Ishikawa (cell line): ENCODE measurements around the gene TRPM1.

Experiments
- CEBPB ChIP-seq: IDR thresholded peaks from 2 replicates; pipeline ENCODE4 v1.6.1; 2012
- CREB1 ChIP-seq: IDR thresholded peaks from 2 replicates; pipeline ENCODE4 v1.6.1; 2012; ENCODE audit warnings: low read depth
- EGR1 ChIP-seq: IDR thresholded peaks from 2 replicates; pipeline ENCODE4 v1.6.1; 2012
- EP300 ChIP-seq: IDR thresholded peaks from 2 replicates; pipeline ENCODE4 v1.6.1; 2012; ENCODE audit warnings: borderline replicate concordance
- FOXM1 ChIP-seq: IDR thresholded peaks from 2 replicates; pipeline ENCODE4 v1.6.1; 2012; ENCODE audit warnings: low read depth, borderline replicate concordance
- MAX ChIP-seq: IDR thresholded peaks from 2 replicates; pipeline ENCODE4 v1.6.1; 2012
- NFIC ChIP-seq: IDR thresholded peaks from 2 replicates; pipeline ENCODE4 v1.6.1; 2012
- RAD21 ChIP-seq: IDR thresholded peaks from 2 replicates; pipeline ENCODE4 v1.6.1; 2012; ENCODE audit warnings: low read depth
- REST ChIP-seq: IDR thresholded peaks from 2 replicates; pipeline ENCODE4 v1.6.1; 2012; ENCODE audit warnings: low read depth, mild to moderate bottlenecking
- TAF1 ChIP-seq: IDR thresholded peaks from 2 replicates; pipeline ENCODE4 v1.6.1; 2012; ENCODE audit warnings: low read depth, mild to moderate bottlenecking
- TCF12 ChIP-seq: IDR thresholded peaks from 2 replicates; pipeline ENCODE4 v1.6.1; 2012; ENCODE audit warnings: low read depth
- TEAD4 ChIP-seq: IDR thresholded peaks from 2 replicates; pipeline ENCODE4 v1.6.1; 2012
- USF1 ChIP-seq: IDR thresholded peaks from 2 replicates; pipeline ENCODE4 v1.6.1; 2012
- YY1 ChIP-seq: IDR thresholded peaks from 2 replicates; pipeline ENCODE4 v1.6.1; 2012; ENCODE audit warnings: low read depth
- ZBTB7A ChIP-seq: IDR thresholded peaks from 2 replicates; pipeline ENCODE4 v1.6.1; 2012; ENCODE audit warnings: low read depth

The TRPM1 gene

GRCh38 chr15:31036783-31037182 is 64.7 kb downstream of the TRPM1 start:
- no peak for TF ChIP-seq CREB1

- no peak for TF ChIP-seq REST
- no peak for TF ChIP-seq MAX
- TF ChIP-seq CEBPB = no peak
- no peak for TF ChIP-seq EGR1
- no peak for TF ChIP-seq YY1
Observed at GRCh38 chr15:31035610-31036009, 65.9 kb downstream of the TRPM1 start.

- TF ChIP-seq TCF12 (no peak), CREB1 (no peak), EP300 (no peak), RAD21 (no peak; the same call in 1 of the 2 replicates), CEBPB (no peak), TEAD4 (no peak), YY1 (no peak)
Observed at GRCh38 chr15:31034152-31034551, 67.4 kb downstream of the TRPM1 start.

- TF ChIP-seq MAX (no peak), USF1 (no peak), CREB1 (no peak), EP300 (no peak), TEAD4 (no peak), YY1 (no peak), ZBTB7A (no peak), EGR1 (no peak), CEBPB (no peak), REST (no peak), RAD21 (no peak), FOXM1 (no peak), NFIC (no peak), TAF1 (no peak), TCF12 (no peak)
Observed at GRCh38 chr15:31032961-31033371, 68.6 kb downstream of the TRPM1 start.

GRCh38 chr15:31031471-31032067 is 70.0 kb downstream of the TRPM1 start:
- TF ChIP-seq TAF1 = no peak
- no peak for TF ChIP-seq CEBPB
- no peak for TF ChIP-seq CREB1
- no peak for TF ChIP-seq EP300
- TF ChIP-seq RAD21 = no peak
- no peak for TF ChIP-seq REST
- TF ChIP-seq TCF12 = no peak
- TF ChIP-seq MAX = no peak
- TF ChIP-seq USF1 = no peak
- TF ChIP-seq NFIC = no peak
- no peak for TF ChIP-seq ZBTB7A
- TF ChIP-seq EGR1 = no peak
- TF ChIP-seq TEAD4 = no peak
- TF ChIP-seq FOXM1 = no peak
- no peak for TF ChIP-seq YY1
